HG03039 (cell line): Measurements from ENCODE around the gene CCDC92.
A peak's percentile ranks its signal among the peaks of the same experiment; 100 is the strongest.

Experiments
- ATAC-seq: cut with Tn5 transposase; IDR thresholded peaks from one replicate; pipeline ENCODE4 v1.9.1; 2021; ENCODE audit warnings: mild to moderate bottlenecking, moderate library complexity; ENCODE audit not compliant: unreplicated experiment

Gene CCDC92

DNA sequence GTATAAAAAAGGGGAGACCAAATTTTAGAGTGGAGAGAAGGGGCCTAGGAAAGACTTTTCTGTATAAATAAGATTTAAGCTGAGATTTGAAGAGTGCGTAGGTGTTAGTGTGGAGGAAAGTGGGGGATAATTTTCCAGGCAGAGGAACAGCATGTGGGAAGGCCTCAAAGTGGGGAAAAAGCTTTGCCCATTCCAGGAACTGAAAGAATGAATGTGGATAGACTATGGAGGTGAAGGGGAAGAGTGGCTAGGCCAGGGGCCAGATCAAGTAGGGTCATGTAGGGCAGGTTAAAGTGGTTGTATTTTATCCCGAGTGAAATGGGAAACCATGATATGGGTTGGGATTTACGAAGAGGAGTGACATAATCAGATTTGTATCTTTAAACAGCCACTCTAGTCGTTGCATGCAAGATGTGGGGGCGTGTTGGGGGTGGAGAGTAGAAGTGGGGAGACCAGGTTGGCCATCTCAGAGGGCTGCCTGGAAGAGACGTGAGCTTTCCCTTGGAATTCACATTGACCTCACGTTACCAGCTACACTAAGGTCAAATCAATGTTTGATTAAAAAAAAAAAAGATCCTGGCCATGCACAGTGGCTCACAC lies 3.7 kb upstream of the CCDC92 start:
- no peak for ATAC-seq

DNA sequence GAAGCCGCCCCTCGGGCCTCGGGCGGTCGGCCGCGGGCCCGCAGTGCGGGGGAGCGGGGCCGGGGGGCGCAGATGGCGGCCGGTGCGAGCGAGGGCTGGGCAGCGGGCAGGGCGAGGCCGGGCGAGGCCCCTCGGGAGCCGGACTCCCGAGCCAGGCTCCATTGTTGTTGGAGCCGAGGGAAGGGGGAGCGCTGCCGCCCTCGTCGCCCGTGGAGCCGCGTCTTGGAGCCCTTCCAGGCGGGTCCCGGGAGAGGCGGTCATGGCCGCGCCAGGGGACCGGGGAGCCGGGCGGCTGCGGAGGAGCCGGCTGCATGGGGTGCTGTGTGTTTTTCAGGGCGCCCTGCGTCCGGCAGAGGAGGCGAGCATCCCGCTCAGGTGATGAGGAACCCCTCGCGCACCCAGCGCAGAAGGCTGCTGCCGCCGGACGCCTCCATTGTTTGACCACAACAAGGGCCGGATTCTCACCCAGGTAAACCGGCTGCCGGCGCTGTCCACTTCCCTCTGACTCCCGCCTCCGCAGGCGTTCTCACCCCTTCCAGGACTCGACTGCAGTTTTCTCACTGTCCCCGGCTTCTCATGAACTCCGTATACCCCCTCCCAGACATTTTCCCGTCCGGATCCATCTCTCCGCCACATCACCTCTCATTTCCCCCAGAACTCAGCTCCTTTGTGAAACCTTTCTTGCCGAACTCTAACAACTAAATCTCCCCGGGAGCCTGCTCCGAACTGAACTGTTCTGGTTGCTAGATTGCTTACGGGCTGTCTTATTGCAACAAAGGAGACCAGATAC lies 1.1 kb upstream of the CCDC92 start:
- peak; percentile 6 for ATAC-seq

GRCh38 chr12:123971770-123972456 lies 718 bp downstream of the CCDC92 start:
- peak; percentile 7 for ATAC-seq

DNA sequence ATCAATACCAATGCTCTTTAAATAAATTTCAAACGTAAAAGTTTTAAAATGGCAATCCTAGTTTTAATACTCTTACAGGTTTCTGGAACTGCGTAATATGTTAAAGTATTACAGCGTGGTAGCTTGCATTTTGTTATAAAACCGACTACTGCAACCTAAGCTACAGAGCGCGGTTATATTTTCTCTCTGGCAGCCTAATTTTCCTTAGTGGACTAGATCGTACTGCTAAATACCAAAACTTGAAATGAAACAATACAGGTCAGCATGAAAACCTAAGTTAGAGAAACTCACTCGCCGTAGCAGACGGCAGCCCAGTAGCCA lies 1.2 kb downstream of the CCDC92 start:
- no peak for ATAC-seq

- no peak for ATAC-seq
Measured at GRCh38 chr12:123967121-123967586, 5.5 kb downstream of the CCDC92 start.

GRCh38 chr12:123966596-123966995 lies 6.0 kb downstream of the CCDC92 start:
- no peak for ATAC-seq

GRCh38 chr12:123965382-123965781 lies 7.2 kb downstream of the CCDC92 start:
- no peak for ATAC-seq

DNA sequence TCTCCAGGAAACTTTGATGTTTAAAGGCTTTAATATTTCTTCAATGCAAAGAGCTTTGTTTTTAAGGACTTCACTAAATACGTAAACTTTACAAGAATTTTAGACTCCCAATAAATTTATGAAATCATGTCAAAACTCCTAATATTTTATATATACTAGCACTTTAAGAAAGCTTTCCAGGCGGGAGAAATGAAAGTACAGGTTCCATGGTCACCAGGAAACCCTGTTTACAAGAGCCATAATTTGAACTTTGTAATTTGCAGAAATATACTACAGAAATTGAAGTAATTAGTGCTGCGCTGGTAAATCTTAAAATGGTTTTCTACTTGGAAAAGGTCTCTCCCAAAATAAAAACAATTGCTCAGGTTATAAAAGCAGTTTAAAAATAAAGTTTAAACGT lies 8.8 kb downstream of the CCDC92 start:
- no peak for ATAC-seq

GRCh38 chr12:123962513-123962912 lies 10.1 kb downstream of the CCDC92 start:
- ATAC-seq = no peak

DNA sequence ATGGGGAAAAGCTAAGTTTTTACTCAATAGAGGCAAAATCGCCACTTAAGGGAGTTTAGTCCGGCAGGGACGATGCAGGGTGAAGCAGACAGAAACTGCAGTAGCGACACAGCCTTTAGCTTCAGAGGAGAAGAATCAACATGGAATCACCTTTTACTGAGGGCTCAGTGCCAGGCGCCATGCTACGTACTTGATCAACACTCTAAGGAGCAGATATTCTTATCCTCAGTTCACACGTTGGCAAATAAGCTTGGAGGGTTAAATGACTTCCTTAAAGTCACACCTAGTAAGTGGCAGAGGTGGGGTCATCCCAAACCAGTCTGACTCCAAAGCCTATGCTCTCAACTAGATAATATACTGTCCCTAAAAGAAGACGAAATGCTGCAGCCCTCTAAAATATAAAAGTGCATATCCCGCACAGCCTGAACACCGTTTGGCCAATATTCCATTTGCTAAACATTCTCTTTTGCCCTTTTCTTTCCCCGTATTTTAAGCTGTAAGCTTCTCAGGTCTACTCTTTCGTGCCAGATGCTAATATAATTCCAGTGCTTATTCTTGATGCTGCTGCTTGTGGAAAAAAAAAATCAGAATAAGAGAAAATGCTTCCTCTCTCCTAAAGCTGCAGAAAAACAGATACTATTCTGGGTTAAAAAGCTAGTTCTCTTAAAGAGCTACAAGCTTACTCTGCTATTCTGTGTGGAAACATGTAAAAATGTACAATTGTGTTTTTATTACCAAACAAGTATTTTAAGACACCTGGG lies 10.9 kb downstream of the CCDC92 start:
- no peak for ATAC-seq

DNA sequence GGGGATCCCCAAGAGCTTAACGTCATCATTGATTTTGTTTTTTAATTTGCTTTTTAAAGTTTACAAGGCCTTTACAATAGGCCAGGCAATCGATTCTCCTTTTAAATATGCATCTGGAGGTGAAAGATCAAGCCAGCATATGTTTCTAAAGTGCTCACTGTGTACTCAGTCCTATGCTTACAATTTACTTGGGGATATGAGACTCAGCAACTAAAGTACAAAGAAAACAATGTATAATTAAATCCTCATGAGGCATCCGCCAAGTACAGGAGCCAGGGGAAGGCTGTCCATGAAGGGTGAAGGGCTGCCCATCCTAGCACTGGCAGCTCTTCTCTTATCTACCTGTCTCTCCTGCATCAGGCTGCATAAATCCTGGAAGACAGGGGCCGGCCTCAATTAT lies 11.8 kb downstream of the CCDC92 start:
- ATAC-seq = no peak

GRCh38 chr12:123960029-123960735 lies 12.4 kb downstream of the CCDC92 start:
- no peak for ATAC-seq

DNA sequence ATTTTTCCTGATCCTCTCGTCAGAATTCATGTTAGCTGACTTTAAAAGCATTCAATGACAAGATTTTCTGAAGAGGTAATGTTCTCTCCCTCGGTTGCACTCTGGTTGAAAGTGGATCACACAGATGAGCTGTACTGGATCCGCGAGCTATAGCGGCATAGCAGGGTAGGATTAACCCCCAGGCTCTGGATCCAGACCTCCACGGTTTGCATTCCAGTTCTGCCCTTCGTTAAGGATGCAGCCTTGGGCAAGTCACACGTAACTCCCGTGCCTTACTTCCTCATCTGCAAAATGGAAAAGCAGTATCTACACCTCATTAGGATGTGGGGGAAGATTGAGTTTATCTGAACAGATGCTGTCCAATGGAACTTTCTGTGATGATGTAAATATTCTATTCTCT lies 13.8 kb downstream of the CCDC92 start:
- no peak for ATAC-seq

- ATAC-seq = no peak
Measured at GRCh38 chr12:123958462-123958861, 14.2 kb downstream of the CCDC92 start.

- ATAC-seq = no peak
Measured at GRCh38 chr12:123957196-123957595, 15.4 kb downstream of the CCDC92 start.

DNA sequence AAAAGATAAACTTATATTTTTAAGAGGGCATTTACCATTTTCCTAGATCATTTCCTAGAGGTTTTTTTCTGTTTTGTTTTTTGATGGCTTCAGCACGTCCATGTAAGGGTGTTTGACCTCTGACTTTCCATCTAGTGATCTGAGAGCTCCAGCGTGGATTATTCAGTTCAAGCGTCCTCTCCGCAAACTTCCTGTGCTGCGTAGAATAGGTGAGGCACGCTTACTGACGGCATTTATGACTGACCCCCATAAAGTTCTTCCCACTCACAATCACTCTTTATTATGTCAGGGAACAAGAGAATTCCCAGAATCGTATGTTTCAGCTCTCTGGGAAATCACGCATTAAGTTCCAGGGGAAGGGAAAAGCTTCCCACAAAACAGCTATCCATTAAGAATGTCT lies 16.4 kb downstream of the CCDC92 start:
- ATAC-seq = no peak

DNA sequence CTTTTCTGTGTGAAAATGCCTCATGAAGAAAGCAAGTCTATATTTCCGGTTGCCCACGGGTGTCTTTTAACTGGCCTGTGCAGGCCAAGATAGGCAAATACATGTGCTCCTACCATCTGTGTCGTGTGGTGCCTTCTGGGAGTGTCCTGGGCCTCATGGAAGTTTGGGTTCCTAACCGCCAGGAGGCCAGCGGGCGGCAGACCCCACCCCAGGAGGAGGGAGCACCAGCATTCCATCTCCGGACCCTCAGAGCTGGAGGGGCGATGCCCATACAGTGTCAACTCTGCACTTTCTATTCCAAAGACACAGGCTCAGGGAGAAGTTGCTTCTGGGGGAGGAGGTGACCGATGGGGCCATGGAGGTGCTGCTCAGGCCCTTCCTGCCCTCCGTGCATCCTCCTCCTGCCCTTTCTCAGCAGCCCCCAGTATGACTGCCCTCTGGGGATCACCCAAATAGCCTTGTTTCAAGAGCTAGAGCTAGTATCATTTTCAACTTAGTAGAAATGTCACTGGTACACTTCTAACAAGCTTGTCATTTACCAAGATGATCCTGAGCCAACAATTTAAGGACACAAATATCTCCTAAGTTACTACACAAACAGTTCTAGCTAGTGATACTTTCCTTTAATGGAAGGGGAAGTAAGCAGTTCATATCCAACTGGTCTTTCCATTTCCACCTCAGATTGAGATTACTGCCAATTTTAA lies 17.8 kb downstream of the CCDC92 start:
- ATAC-seq = no peak

GRCh38 chr12:123952037-123952436 lies 20.6 kb downstream of the CCDC92 start:
- no peak for ATAC-seq

- no peak for ATAC-seq
Measured at GRCh38 chr12:123951467-123951866, 21.2 kb downstream of the CCDC92 start.
